AG09309 (cell line): ENCODE measurements around the gene CRYBB2.
"Not testable (repeated sequence)": the region's sequence is repeated elsewhere in the genome, so short reads cannot be mapped to it uniquely, and the experiment has no call there.

Experiments
- DNase-seq: peaks from one replicate; pipeline ENCODE4 v3.0.0-alpha.2; 2010; ENCODE audit warnings: low read depth
- H3K4me3 ChIP-seq: 2 replicates; pipeline ENCODE4 v1.5.1; 2011; ENCODE audit warnings: mild to moderate bottlenecking, low read depth, low read length, moderate library complexity; ENCODE audit not compliant: control insufficient read depth
- CTCF ChIP-seq: IDR thresholded peaks from 2 replicates; pipeline ENCODE4 v1.5.1; 2011; ENCODE audit warnings: mild to moderate bottlenecking, low read depth, low read length, inconsistent platforms; ENCODE audit not compliant: insufficient read depth, control insufficient read depth; ENCODE audit errors: missing control alignments

The CRYBB2 gene

GRCh38 chr22:25199731-25200520 is 19.5 kb upstream of the CRYBB2 start, which contains the start of gene CRYBB3:
CRYBB3 (plus strand) TSS chr22:25199858; CDS start chr22:25201397, 1,539 bp downstream.
- TF ChIP-seq CTCF = no peak

GRCh38 chr22:25200967-25201366 is 18.5 kb upstream of the CRYBB2 start:
- no peak for DNase-seq
- no peak overlapping the region for H3K4me3 ChIP-seq
- no peak for TF ChIP-seq CTCF

More at GRCh38 chr22:25199731-25200520, 19.5 kb upstream of the CRYBB2 start, which contains the start of gene CRYBB3:
- no peak within 1 kb of the TSS for H3K4me3 ChIP-seq
- no peak for DNase-seq

- no peak for TF ChIP-seq CTCF
- DNase-seq = no peak
- H3K4me3 ChIP-seq = no peak overlapping the region
Observed at GRCh38 chr22:25201557-25202273, 17.7 kb upstream of the CRYBB2 start.

GRCh38 chr22:25202290-25202921 is 17.0 kb upstream of the CRYBB2 start:
- no peak overlapping the region for H3K4me3 ChIP-seq
- peak; percentile 13 for DNase-seq
- peak; percentile 89 for TF ChIP-seq CTCF

GRCh38 chr22:25203082-25203481 is 16.4 kb upstream of the CRYBB2 start:
- no peak overlapping the region for H3K4me3 ChIP-seq
- DNase-seq = no peak
- no peak for TF ChIP-seq CTCF

- H3K4me3 ChIP-seq, DNase-seq: not testable (repeated sequence)
Observed at GRCh38 chr22:25204547-25204946, 14.9 kb upstream of the CRYBB2 start.

- no peak for DNase-seq
- H3K4me3 ChIP-seq = no peak overlapping the region
- no peak for TF ChIP-seq CTCF
Observed at GRCh38 chr22:25205847-25206246, 13.6 kb upstream of the CRYBB2 start.
